Fibroblast of mammary gland (primary cell): ENCODE results near the gene RNASE4.
"Not testable (repeated sequence)": the region's sequence is repeated elsewhere in the genome, so short reads cannot be mapped to it uniquely, and the experiment has no call there.

Experiments
- DNase-seq: peaks from one replicate; pipeline ENCODE4 v3.0.0-alpha.2; 2010; ENCODE audit warnings: low read depth
- H3K4me3 ChIP-seq: 2 replicates; pipeline ENCODE4 v1.5.1; 2011; ENCODE audit warnings: low read depth, mild to moderate bottlenecking, low read length, moderate library complexity; ENCODE audit not compliant: control insufficient read depth
- CTCF ChIP-seq: conservative IDR thresholded peaks from 2 replicates; pipeline ENCODE4 v1.5.1; 2011; ENCODE audit warnings: low read depth, low read length, inconsistent platforms; ENCODE audit not compliant: control insufficient read depth, insufficient read depth

Gene RNASE4

GRCh38 chr14:20722016-20722415 is 37.7 kb downstream of the RNASE4 start:
- DNase-seq = no peak
- TF ChIP-seq CTCF = no peak
- no peak overlapping the region for H3K4me3 ChIP-seq

GRCh38 chr14:20723488-20723887 is 39.1 kb downstream of the RNASE4 start:
- no peak for TF ChIP-seq CTCF
- no peak overlapping the region for H3K4me3 ChIP-seq
- DNase-seq = no peak

- DNase-seq, H3K4me3 ChIP-seq: not testable (repeated sequence)
Measured at GRCh38 chr14:20726121-20726520, 41.8 kb downstream of the RNASE4 start.

GRCh38 chr14:20726531-20726930 is 42.2 kb downstream of the RNASE4 start:
- no peak overlapping the region for H3K4me3 ChIP-seq
- DNase-seq = no peak
- TF ChIP-seq CTCF = no peak

GRCh38 chr14:20730891-20731290 is 46.5 kb downstream of the RNASE4 start:
- H3K4me3 ChIP-seq = no peak overlapping the region
- no peak for DNase-seq
- TF ChIP-seq CTCF = no peak

- DNase-seq = no peak
- TF ChIP-seq CTCF = no peak
- H3K4me3 ChIP-seq = no peak overlapping the region
Measured at GRCh38 chr14:20732477-20732876, 48.1 kb downstream of the RNASE4 start.

- no peak for TF ChIP-seq CTCF
- no peak overlapping the region for H3K4me3 ChIP-seq
- no peak for DNase-seq
Measured at GRCh38 chr14:20732979-20733635, 48.7 kb downstream of the RNASE4 start.
